NCI-H2029 (cell line): ENCODE measurements around the gene MRPS23.

Experiments used
- DNase-seq: peaks from one replicate; lab custom pipeline; 2025; lab: John Stamatoyannopoulos, UW

The MRPS23 gene

DNA sequence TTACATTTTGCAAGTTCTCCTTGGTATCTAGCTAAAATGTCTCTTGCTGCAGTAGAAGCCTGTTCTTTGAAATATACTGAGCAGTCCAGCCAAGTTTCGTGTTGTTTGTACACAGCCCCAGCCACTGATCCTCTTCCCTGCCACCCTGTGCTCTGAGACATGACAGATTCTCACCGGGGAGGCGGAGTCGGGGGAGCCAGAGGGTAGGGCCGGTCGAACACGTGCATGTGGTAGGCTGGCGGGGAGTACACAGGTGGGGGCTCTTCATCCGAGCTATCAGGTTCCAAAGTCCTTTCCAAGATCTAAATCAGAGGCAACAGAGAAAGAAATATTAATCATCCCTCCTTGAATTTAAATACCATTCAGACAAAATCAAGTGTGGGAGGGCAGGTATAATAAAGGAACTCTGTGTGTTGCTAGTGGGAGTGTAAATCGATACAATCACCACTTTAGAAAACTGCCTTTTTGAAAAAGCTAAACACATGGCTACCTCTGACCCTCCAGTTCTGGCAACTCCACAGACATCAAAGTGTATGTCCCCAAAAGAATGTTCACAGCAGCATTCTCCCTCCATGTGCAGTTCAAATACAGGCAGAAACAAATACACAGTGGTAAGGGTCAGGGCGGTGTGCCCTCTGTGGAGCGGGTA, 29.7 kb upstream of the MRPS23 start:
- no peak for DNase-seq

DNA sequence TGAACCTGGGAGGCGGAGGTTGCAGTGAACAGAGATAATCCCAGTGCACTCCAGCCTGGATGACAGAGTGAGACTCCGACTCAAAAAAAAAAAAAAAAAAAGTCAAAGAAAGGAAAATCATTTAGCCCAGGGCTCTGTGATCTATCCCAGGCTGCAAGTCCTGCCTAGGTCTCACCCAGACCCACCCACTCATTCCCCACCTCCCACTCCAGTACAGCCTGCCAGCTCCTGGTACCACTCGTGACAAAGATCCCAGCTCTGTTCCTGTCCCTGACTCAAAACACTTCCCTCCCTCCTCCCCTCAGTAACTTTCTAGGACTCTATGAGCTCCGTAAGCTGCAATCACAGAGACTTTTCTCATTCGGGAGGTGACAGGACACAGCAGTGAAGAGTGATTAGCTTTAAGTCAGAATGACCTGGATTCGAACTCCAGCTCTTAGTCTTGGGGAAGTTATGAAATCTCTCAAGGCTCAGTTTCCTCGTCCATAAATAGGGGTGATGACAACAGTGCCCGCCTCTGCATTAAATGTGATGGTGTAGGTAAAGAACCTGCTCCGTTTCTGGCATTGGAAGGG, 28.0 kb upstream of the MRPS23 start:
- DNase-seq, result no peak

DNA sequence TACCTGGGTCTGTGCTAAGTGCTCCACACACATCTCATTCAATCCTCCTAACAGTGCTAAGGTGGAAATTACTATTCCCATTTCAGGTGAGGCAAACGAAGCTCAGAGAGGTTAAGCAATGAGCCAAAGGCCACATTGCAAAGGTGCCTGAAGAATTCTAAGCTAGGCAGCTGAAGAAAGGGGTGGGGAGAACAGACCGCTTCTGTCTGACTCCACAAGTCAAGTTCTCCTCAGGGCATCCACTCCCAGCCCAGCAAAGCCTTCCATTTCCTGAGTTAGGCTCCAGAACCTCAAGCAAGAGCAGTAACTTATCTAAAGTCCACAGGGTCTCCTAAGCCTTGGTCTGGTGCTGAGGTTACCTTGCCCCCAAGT, 27.0 kb upstream of the MRPS23 start:
- no peak for DNase-seq

DNA sequence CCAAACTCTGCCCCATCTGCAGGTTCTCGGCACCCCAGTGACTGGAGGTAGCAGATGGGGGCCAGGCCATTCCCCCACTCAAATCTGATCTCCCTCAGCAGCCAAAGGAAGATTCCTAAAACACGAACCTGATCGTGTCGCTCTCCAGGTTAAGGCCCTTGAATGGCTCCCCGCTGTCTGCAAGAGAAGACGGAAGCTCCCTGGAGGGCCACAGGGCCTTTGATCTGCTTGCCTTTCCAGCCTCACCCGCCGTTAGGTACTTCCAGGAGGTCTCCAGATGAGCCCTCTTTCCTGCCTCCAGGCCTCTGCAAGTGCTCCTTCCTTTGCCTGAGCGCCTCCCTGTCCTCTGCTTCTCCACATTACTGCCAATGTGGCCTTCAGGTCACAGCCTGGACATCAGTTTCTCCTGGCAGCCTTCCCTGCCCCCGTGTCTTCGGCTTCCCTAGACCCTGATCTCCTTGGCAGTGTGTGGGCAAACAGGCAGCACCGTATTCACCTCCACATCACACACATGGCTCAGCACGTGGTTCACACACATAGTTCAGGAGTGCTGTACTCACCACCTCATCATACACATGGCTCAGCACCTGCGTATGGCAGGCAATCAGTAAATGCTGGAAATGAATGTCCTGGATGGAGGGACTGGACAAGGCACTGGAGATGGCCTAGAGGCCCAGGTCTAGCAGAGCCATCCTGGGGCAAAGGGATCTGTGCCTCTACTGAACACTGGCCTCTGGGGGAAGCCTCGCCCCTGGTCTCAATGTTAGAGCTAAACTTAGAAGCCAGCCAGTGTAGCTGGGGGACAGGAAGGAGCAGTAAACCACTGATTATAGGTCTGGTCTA, 26.4 kb upstream of the MRPS23 start:
- DNase-seq, result no peak

DNA sequence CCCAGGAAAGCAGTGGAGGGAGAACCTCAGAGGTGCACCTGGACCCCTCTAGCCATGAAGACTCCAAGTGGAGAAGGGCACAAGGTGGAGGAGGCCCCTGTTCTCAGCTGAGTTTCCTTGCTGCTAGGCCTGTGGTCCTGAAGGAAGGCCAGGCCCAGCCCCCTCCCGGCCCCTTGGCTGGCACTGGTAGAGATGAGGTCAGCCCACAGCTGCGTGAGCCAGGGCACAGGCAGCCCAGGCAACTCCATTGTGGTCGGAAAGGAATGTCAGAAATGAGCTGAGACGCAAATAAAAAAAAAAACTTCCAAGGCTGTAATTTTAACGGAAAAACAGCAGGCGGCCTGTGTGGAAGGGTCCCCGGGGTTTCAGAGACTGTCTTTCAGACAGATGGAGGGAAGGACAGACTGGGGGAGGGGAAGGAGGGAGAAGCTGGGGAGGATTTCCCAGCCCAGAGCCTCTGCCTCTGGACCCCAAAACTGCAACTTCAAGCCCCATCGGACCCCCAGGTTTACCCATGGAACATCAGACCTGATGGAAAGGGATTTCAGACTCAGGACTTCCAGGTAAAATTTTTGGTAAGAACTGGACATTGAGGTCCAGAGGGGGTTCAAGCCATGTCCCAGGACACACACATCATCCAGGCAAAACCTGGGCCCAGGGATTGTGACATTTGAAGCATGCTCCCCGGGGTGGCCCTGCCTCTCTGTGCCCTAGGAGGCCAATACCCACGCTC, 25.6 kb upstream of the MRPS23 start:
- DNase-seq, result no peak

DNA sequence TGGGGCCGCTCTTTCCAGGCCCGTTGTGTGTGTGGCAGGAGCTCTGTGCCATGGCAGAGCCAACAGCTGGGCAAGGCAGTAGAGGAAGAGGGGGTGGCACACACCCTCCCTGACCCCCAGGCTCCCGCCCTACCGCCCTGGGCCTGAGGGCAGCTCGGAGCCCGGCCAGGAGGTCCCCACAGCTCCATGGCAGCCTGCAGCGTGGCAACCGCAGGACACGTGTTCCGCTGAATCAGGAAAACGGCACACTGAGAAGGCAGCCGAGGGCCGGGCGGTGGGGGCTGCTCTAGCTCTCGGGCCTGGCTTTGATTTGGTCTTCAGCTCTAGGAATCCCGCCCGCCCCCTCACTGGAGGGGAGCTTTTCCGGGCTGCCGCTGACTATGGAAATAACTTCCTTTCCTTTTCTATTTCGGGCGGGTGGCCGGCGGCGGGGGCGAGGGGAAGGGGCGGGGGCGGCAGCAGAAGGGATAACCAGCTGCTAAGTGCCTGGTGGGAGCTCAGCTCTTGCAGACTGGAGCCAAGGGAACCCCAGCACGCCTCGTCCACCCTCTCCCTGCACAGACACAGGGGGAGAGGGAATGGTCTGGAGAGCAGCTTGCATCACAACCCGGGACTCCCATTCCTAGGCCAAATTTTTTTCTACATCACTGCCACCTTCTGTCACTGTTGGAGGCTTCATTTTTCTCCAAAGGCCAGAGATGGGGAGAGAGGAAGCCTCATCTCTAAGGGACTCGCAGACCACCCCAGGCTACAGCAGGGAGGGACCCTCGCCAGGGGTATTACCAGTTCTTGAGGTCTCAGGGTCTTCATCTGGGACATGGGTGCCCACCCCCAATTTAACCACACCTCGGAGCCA, 24.8 kb upstream of the MRPS23 start:
- DNase-seq, result no peak

DNA sequence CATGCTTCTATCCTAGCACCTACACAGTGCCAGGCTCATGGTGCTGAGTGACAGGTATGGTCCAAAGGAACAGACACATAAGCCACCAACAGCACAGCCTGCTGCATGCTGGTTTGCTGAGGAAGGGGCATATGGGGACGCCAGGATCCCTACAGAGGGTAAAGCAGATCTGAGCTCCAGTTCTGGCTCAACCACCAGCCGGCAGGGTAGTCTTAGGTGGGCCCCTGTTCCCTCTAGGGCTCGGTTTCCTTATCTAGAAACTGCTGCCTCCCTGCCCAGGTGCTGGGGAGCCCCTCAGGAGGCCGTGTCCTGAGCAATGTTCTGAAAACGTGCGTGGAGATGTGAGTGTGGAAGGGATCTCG, 24.2 kb upstream of the MRPS23 start:
- no peak for DNase-seq

DNA sequence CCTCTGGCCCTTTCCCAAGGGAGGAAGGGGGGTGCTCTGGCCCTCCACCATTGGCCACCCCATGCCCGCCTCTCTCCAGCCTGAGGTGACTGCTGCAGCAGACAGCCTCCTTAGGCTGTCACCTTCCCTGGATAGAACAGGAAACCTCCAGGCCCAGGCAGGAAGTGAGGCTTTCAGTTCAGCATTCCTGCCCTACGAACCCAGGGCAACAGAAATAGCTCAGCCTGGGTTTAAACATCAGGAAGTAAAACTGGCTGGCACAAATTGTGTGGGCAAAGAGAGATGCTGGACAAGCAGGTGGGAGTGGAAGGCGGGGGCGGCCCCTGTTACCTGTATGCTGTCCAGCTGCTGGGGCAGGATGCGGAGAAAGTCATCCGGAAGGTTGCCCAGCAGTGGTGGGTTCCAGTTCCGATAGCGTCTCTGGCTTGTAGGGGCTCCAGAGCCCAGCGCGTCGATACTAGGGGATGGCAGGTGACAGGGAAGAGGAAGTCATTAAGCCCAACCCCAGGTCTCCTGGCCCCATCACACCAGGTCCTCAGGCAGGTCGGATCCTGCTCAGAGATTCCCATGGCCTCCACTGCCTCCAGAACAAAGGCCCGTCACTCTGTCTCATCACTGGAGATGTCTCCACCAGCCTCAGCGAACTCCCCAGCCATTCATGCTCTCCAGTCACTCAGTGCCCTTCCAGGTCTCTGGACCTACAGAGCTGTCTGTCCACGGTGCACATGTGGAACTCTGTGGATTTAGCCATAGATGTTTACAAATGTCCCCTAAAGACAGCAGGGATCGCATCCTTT, 23.6 kb upstream of the MRPS23 start:
- no peak for DNase-seq

DNA sequence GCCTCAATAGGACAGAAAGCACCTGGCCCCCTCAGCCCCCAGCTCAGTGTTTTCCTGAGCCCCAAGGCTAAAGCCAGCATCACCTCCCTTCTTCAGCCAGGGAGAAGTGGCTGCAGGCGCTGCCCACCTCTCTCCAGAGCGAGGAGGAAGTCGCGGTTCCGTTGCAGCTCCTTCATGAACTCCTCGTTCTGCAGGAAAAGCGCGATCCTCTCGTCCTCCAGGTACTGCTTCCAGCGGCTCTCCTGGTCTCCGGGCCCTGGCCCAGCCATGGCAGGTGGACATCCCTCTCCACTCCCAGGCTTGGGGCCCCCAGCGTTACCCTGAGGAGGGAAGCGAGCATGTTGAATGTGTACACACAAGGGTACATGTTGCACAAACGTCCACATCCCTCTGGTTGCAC, 22.7 kb upstream of the MRPS23 start:
- DNase-seq, result no peak

DNA sequence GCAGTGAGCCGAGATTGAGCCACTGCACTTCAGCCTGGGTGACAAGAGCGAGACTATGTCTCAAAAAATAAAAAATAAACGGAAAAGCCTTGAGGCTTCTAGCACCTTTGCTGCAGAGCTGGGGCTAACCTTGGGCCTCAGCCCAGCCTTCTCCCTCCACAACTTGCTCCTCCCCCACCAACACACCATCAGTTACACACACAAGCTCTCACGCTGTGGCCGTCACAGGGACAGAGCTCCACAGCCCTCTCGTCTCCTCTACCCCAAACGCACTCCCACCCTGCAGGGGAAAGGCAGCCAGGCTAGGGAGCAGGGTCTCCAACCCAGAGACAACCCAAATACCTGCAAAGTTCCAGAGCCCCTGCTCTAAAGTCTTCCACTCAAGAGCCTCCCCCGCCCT, 22.0 kb upstream of the MRPS23 start:
- DNase-seq, result no peak

DNA sequence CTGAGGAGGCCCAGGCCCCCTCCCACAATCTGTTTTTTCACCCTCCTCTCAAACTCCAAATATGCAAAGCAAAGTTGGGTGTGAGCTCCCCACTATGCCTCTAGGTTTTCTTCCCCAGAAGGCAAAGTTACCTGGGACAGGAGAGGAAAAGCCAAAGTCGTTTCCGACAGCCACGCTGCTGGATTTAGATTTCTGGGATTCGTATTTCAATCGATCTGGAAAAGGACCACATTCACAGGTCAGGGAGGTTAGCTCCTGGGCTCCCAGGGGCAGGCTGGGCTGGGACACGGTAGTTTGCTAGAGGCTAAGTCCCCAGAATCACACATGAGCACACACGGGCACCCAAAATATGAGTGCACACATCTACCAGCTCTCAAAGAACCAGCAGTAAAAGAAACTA, 21.3 kb upstream of the MRPS23 start:
- no peak for DNase-seq

DNA sequence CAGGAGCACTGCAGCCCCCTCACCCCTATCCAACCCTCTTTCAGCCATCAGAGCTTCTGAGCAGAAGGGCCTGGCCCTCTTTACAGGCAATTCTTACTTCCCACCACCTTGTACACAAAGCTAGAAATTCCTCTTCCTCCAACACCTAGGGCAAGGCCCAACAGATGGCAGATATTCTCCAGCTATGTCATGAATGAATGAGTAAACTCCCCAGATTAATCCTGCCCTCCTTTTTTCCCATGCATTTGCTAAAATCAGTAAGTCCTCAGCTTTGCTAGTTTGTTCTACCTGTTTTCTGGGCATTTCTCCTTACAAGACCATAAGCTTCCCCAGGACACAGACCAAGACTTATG, 20.4 kb upstream of the MRPS23 start:
- DNase-seq, result no peak

DNA sequence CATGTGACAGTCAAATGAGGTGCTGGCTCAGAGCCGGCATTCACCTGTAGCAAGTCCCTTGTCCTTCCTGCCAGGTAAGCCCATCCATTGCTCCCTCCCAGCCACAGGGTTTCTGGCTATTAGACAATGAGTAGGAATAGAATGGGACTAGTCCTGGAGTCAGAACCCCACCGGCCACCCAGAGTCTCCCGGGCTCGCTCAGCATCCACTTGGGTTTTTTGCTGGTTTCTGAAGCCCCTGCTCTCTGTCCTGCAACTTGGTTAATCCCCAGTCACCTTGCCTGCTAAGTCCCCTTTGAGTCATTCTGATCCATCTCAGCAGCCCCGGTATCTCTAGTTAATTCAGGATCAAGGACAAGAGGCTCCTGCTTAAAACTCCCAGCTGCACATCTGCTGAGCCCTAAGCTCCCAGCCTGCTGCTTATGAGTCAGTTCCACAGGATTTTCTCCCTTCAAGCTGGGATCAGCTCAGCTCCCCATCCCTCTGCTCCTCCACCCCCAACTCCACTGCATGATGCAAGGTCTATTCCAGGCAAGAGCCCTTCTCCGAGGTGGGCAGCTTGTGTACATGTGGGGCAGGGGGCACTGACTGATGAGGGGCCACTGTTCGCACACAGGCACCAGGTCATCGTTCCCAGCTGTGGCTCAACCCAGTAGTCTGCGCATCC, 19.9 kb upstream of the MRPS23 start:
- no peak for DNase-seq

DNA sequence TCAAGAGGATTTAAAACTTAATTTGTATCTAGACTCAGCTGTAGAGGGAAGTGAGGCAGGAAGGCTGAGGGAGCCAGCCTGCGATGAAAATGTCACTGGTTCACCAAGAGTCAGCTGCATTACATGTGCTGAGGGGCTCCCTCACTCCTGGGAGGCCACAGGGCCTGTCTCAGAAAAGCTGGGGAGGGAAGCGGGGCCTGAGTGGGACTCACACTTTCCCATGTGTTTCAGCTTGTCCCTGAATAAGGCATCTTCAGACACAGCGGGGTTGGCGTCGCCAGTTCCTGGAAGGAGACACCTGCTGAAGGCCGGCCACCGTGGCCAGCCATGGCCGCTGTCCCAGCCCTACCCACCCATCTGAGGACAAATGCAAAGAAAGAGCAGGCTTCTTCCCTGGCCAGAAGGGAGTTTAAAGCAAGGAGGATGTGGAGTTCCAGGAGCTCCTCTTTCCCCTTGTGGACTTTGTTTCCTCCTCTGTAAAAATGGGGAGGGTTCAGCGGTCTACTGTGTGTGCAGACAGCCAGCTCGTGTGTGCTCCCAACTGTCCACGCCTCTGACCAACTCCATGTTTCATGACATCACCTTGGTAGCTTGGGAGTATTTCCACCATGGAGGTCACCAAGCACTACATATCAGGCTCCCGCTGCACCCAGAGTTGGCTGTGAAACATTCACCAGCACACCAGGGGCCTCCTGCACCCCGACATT, 19.2 kb upstream of the MRPS23 start:
- DNase-seq, result no peak

DNA sequence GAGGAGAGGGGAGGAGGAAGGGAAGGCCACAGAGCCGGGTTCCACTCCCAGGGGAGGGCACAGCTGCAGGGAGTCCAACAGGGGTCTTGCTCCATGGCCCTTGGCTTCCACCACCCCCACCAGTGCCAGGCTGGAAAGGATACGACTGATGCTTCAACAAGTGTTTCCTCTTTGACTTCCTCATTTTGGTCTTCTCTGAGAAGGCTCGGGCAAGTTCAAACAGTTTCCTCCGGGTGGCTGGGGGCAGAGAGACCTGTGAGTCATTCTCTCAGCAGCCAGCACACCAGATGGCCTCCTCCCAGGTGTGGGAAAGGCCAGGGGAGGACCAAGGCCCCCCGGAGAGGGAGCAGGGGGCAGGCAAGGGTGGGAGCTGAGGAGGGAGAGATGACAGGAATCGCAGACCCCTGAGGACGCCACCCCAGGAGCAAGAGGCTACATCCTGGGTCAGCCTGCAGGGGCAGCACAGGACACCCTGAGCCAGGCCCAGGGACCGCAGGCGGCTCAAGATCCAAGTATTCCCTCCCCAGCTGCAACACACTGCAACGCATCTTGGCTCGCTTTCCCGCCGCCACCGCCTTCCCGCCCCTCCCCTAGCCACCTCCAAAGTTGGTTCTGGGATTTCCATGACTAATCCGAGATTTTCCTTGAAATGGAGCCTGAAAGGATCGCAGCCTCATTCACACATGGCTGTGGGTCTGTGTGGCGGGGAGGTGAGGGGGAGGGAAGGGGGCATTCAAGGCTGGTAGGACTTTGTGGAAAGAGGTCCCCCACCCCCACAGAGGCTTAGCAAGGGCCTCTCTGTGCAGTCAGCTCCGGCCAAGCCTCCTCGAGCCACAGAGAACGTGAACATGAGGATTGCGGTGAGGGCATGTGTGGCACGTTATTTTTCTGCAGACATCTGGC, 18.4 kb upstream of the MRPS23 start:
- DNase-seq, result no peak

DNA sequence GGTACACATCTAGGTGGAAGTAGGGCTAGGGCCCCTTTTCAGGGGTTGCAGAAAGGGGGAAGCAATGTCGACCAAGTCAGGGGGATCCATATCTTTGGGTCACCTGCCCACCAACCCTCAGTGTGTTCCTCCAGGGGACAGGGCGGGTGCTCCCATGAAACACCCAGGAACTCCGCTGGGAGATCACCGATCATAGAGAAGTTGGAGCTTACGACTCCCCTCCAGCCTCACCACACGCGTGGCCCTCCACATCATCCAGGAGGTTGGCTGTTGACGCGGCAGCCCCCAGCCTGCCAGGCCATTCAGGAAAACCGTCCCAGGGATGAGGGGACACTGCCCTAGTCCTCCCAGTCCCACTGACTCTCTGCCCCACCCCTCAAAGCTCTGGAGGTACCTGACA, 17.3 kb upstream of the MRPS23 start:
- DNase-seq, result no peak

DNA sequence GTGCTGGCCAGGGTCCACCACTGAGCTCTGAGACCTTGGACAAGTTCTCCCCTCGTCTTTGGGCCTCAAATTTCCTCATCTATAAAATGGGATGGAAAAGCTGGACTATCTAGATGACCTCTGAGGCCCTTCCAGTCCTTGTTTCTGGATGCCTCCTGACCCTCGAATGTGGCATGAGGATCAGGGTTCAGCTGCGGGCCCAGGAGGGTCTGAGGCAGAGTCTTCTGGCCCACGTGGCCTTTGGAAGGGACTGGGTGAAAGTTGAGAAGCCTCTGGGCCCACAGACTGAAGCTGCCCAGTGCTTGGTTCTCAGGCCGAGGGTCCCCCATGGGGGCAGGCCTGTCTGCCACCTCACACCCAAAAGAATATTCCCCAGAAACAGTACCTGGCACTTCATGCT, 16.9 kb upstream of the MRPS23 start:
- DNase-seq, result no peak

DNA sequence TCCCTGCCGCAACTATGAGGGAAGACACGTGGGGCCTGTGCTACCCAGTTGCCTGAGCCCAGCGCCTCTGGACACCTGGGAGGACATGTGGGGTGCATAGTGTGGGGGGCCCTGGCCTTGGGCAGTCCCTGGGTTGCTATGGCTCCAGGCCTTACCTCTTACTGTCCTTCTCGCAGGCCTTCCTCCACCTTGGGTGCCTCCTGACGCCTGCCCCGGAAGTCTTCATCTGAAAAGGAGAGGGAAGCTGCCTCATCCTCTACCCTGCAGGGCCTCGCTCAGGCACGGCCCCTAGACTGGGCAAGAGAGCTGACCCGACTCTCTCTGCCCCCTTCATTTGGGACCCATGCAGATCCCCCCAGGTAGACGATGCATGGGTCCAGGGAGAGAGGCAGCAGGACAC, 16.5 kb upstream of the MRPS23 start:
- no peak for DNase-seq

DNA sequence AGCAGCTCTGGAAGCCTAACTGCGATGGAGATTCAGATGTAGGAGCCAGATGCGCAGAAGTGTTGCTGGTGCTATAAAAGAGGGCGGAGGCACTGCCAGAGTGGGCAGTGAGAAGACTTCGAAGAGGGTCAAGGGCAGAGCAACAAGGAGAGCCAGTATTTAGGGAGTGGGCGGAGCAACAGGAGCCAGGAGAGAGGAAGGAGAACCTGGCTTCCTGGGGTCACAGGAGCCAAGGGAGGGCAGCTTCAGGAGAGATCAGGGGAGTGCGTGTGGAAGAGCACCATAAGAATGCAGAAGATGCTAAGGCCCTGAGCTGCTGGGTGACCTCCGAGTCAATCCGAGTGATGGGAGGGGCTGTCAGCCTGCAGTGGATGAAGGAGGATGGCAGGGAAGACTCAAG, 14.4 kb upstream of the MRPS23 start:
- no peak for DNase-seq
